ENCODE data around the gene SENP1.
"Not testable (repeated sequence)": the region's sequence is repeated elsewhere in the genome, so short reads cannot be mapped to it uniquely, and the experiment has no call there.

SENP1 gene

GRCh38 chr12:48125985-48126384, 20.1 kb upstream of the SENP1 start:
- H3K4me3 ChIP-seq (ENCODE audit: low read length), result no peak overlapping the region
- peaks cover 60% of the 10 kb centered on the region for H3K36me3 ChIP-seq (ENCODE audit: control insufficient read depth, low read depth, low read length)
- H3K27me3 ChIP-seq (ENCODE audit: control insufficient read depth, insufficient read depth, low read length), result no peaks in the 10 kb centered on the region
- no peak overlapping the region for H3K27ac ChIP-seq (ENCODE audit: low read length)
- H3K9ac ChIP-seq (ENCODE audit: low read length), result no peak overlapping the region
- H3K9me3 ChIP-seq (ENCODE audit: control insufficient read depth, low read depth, low read length), result no peaks in the 10 kb centered on the region
- H3K4me1 ChIP-seq (ENCODE audit: control insufficient read depth, low read depth, low read length), result no peaks in the 10 kb centered on the region

GRCh38 chr12:48125542-48125941, 19.7 kb upstream of the SENP1 start:
- not testable (repeated sequence) for H3K27ac ChIP-seq (ENCODE audit: low read length); H3K9ac ChIP-seq (ENCODE audit: low read length); H3K27me3 ChIP-seq (ENCODE audit: control insufficient read depth, insufficient read depth, low read length); H3K9me3 ChIP-seq (ENCODE audit: control insufficient read depth, low read depth, low read length); H3K4me1 ChIP-seq (ENCODE audit: control insufficient read depth, low read depth, low read length); H3K4me3 ChIP-seq (ENCODE audit: low read length)
- peaks cover 56% of the 10 kb centered on the region for H3K36me3 ChIP-seq (ENCODE audit: control insufficient read depth, low read depth, low read length)

- no peak overlapping the region for H3K27ac ChIP-seq (ENCODE audit: low read length)
- H3K4me3 ChIP-seq (ENCODE audit: low read length), result no peak overlapping the region
- H3K9me3 ChIP-seq (ENCODE audit: control insufficient read depth, low read depth, low read length), result no peaks in the 10 kb centered on the region
- peaks cover 16% of the 10 kb centered on the region for H3K4me1 ChIP-seq (ENCODE audit: control insufficient read depth, low read depth, low read length)
- H3K36me3 ChIP-seq (ENCODE audit: control insufficient read depth, low read depth, low read length), result peaks cover 39% of the 10 kb centered on the region
- no peaks in the 10 kb centered on the region for H3K27me3 ChIP-seq (ENCODE audit: control insufficient read depth, insufficient read depth, low read length)
- no peak overlapping the region for H3K9ac ChIP-seq (ENCODE audit: low read length)
These were observed 17.3 kb upstream of the SENP1 start for GRCh38 chr12:48123169-48123568.

- Histone ChIP-seq H3K36me3 (ENCODE audit: control insufficient read depth, low read depth, low read length) (peaks cover 34% of the 10 kb centered on the region), H3K4me3 (ENCODE audit: low read length) (no peak overlapping the region), H3K27me3 (ENCODE audit: control insufficient read depth, insufficient read depth, low read length) (no peaks in the 10 kb centered on the region), H3K4me1 (ENCODE audit: control insufficient read depth, low read depth, low read length) (peaks cover 17% of the 10 kb centered on the region), H3K9ac (ENCODE audit: low read length) (no peak overlapping the region), H3K27ac (ENCODE audit: low read length) (no peak overlapping the region), H3K9me3 (ENCODE audit: control insufficient read depth, low read depth, low read length) (no peaks in the 10 kb centered on the region)
These were observed 16.4 kb upstream of the SENP1 start for GRCh38 chr12:48122065-48122834.

- H3K36me3 ChIP-seq (ENCODE audit: control insufficient read depth, low read depth, low read length), result peaks cover 28% of the 10 kb centered on the region
- no peak overlapping the region for H3K27ac ChIP-seq (ENCODE audit: low read length)
- no peak overlapping the region for H3K4me3 ChIP-seq (ENCODE audit: low read length)
- H3K9me3 ChIP-seq (ENCODE audit: control insufficient read depth, low read depth, low read length), result no peaks in the 10 kb centered on the region
- no peaks in the 10 kb centered on the region for H3K27me3 ChIP-seq (ENCODE audit: control insufficient read depth, insufficient read depth, low read length)
- H3K4me1 ChIP-seq (ENCODE audit: control insufficient read depth, low read depth, low read length), result peaks cover 17% of the 10 kb centered on the region
- no peak overlapping the region for H3K9ac ChIP-seq (ENCODE audit: low read length)
These were observed 15.6 kb upstream of the SENP1 start for GRCh38 chr12:48121522-48121921.

DNA sequence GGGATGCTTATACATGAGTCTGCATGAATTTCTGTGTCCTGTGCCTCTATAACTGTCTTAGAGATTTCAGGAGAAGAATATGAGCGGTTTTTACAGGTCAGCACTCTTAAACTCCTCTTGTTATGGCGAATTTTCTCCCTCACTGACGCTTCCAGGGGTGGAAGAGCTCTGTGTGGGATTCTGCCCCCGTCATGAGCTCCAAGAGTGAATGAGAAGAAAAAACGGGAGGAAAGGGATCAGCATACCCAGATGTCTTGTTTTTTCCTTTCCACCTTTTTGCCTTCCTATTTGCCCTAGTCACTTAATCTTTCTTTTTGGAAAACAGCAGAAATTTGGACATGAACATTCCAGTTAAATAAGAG, 13.9 kb upstream of the SENP1 start:
- peaks cover 17% of the 10 kb centered on the region for H3K4me1 ChIP-seq (ENCODE audit: control insufficient read depth, low read depth, low read length)
- no peak overlapping the region for H3K27ac ChIP-seq (ENCODE audit: low read length)
- peak overlapping the region; percentile 76 for H3K4me3 ChIP-seq (ENCODE audit: low read length)
- H3K27me3 ChIP-seq (ENCODE audit: control insufficient read depth, insufficient read depth, low read length), result no peaks in the 10 kb centered on the region
- peaks cover 21% of the 10 kb centered on the region for H3K36me3 ChIP-seq (ENCODE audit: control insufficient read depth, low read depth, low read length)
- H3K9me3 ChIP-seq (ENCODE audit: control insufficient read depth, low read depth, low read length), result no peaks in the 10 kb centered on the region
- peak overlapping the region; percentile 63 for H3K9ac ChIP-seq (ENCODE audit: low read length)

DNA sequence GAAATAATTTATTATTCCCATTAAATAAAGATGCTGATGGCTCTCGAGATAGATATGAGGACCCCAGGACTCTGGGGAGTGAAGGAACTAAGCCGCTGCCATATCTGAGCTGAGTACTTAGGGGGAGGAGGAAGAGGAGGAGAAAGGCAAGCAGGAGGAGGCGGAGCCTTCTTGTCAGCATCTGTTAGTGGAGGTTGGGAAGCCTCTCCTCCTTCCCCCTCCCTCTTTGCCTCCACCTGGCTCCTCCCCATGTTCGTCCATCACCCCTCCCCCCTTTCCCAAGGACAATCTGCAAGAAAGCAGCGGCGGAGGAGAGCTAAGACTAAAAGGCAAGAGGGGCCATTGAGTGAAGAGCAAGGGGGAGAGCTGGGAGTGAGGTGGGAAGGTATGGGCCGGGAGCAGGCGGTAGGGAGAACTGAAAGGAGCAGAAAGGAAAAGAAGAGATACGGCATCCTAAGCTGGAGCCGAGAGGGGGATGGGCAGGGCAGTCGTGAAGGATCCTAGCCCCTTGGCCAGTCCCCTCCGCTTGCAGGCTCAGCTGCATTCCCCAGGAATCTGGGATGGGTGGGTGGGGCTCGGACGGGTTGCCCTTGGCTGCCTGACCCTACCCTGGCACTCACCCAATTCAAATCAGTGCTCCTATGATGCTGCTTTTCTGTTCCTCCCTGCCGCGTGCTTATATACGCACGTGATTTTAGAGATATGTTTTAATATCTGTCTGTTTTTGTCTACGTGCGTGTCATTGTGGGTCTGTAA, 13.4 kb upstream of the SENP1 start, which contains the start of gene PFKM:
Gene PFKM, plus strand, starts transcription at position 287 of the 756 bp plus-strand sequence. CDS start 3,411 bp downstream, outside the sequence.
- H3K9me3 ChIP-seq (ENCODE audit: control insufficient read depth, low read depth, low read length), result no peaks in the 10 kb centered on the region
- H3K4me1 ChIP-seq (ENCODE audit: control insufficient read depth, low read depth, low read length), result peaks cover 17% of the 10 kb centered on the region
- H3K9ac ChIP-seq (ENCODE audit: low read length), result peak within 1 kb of the TSS; percentile 63
- peak within 1 kb of the TSS; percentile 76 for H3K4me3 ChIP-seq (ENCODE audit: low read length)
- H3K36me3 ChIP-seq (ENCODE audit: control insufficient read depth, low read depth, low read length), result peaks cover 17% of the 10 kb centered on the region
- H3K27ac ChIP-seq (ENCODE audit: low read length), result peak within 1 kb of the TSS; percentile 69
- no peaks in the 10 kb centered on the region for H3K27me3 ChIP-seq (ENCODE audit: control insufficient read depth, insufficient read depth, low read length)

DNA sequence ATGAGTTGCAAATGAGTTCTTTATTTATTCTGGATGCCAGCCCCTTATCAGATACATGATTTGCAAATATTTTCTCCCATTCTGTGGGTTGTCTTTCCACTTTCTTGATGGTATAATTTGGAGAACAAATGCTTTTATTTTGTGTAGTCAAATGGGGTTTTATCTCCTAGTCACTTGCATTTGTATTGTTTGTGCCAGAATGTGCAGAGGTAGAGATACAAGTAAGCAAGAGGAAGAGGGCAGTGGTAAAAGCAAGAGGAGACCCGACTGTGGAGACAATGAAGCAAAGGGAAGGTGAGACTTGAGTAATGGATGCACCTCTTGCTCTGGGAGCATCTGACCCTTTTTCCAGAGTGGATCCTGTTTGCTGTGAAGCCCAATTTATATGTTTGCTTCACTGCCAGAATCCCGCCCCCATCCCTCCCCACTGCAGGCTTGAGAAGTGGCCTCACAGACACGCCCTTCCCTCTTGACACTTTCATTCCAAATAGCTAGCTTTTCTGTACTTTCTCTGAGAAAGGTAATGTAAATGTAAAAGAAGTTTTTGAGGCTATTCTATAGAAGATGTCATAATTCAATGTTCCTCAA, 12.5 kb upstream of the SENP1 start:
- peaks cover 17% of the 10 kb centered on the region for H3K4me1 ChIP-seq (ENCODE audit: control insufficient read depth, low read depth, low read length)
- H3K36me3 ChIP-seq (ENCODE audit: control insufficient read depth, low read depth, low read length), result peaks cover 11% of the 10 kb centered on the region
- peak overlapping the region; percentile 76 for H3K4me3 ChIP-seq (ENCODE audit: low read length)
- no peak overlapping the region for H3K27ac ChIP-seq (ENCODE audit: low read length)
- no peaks in the 10 kb centered on the region for H3K9me3 ChIP-seq (ENCODE audit: control insufficient read depth, low read depth, low read length)
- H3K27me3 ChIP-seq (ENCODE audit: control insufficient read depth, insufficient read depth, low read length), result no peaks in the 10 kb centered on the region
- H3K9ac ChIP-seq (ENCODE audit: low read length), result no peak overlapping the region

- H3K27me3 ChIP-seq (ENCODE audit: control insufficient read depth, insufficient read depth, low read length), result no peaks in the 10 kb centered on the region
- H3K4me1 ChIP-seq (ENCODE audit: control insufficient read depth, low read depth, low read length), result peaks cover 17% of the 10 kb centered on the region
- H3K27ac ChIP-seq (ENCODE audit: low read length), result no peak overlapping the region
- H3K36me3 ChIP-seq (ENCODE audit: control insufficient read depth, low read depth, low read length), result no peaks in the 10 kb centered on the region
- H3K4me3 ChIP-seq (ENCODE audit: low read length), result no peak overlapping the region
- H3K9me3 ChIP-seq (ENCODE audit: control insufficient read depth, low read depth, low read length), result no peaks in the 10 kb centered on the region
- H3K9ac ChIP-seq (ENCODE audit: low read length), result no peak overlapping the region
These were observed 10.1 kb upstream of the SENP1 start for GRCh38 chr12:48115957-48116356.

DNA sequence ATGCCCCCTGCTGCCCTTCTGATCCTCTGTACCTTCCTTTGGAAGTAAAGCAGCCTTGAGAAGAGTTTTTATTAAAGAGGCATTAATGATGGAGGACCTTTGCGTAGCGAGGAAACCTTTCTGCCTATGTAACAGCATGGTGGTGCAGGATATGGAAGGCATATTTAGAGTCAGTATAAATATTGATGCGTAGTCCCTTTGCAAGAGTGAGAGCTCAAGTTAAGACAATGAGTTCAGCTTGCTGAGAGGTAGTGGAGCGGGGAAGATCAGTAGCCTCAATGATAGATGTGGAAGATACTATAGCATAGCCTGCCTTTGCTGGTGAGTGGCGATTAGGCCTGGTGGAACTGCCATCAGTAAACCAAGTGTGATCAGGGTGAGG, 5.4 kb upstream of the SENP1 start:
- not testable (repeated sequence) for H3K27ac ChIP-seq (ENCODE audit: low read length); H3K4me3 ChIP-seq (ENCODE audit: low read length); H3K9me3 ChIP-seq (ENCODE audit: control insufficient read depth, low read depth, low read length); H3K9ac ChIP-seq (ENCODE audit: low read length); H3K4me1 ChIP-seq (ENCODE audit: control insufficient read depth, low read depth, low read length); H3K36me3 ChIP-seq (ENCODE audit: control insufficient read depth, low read depth, low read length); H3K27me3 ChIP-seq (ENCODE audit: control insufficient read depth, insufficient read depth, low read length)

DNA sequence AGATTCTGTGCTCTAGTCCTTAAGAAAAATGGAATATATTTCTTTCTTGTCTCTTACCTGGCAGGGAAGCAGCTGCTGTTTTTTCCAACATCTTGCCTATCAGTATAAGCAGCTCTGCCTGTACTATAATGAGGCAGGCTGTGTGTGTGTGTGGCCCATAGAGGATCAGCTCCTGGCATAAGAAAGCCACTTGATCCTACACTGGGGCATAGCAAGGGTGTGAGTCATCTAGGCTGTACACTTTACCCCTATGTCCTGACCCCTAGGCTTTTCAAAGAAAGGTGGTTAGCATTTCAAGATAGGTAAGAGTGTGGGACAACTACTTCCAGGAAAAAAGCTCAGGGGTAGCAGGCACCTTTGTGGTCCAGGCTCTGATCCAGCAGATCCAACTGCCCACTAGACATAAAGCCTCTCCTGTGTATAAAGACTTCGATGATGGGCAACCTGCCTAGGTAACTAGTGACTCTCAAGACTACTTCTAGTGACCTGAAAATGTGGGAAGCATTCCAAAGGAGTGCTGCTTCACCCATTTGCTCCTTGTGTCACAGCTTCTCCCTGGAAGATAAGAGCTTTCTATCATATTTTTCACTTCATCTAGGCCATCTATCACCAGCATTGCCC, 4.9 kb upstream of the SENP1 start:
- Histone ChIP-seq H3K9ac (ENCODE audit: low read length) (no peak overlapping the region), H3K4me1 (ENCODE audit: control insufficient read depth, low read depth, low read length) (peaks cover 6% of the 10 kb centered on the region), H3K27me3 (ENCODE audit: control insufficient read depth, insufficient read depth, low read length) (peaks cover 4% of the 10 kb centered on the region), H3K36me3 (ENCODE audit: control insufficient read depth, low read depth, low read length) (no peaks in the 10 kb centered on the region), H3K27ac (ENCODE audit: low read length) (no peak overlapping the region), H3K4me3 (ENCODE audit: low read length) (no peak overlapping the region), H3K9me3 (ENCODE audit: control insufficient read depth, low read depth, low read length) (no peaks in the 10 kb centered on the region)
